Stromal cell of bone marrow (primary cell): Measurements from ENCODE around the gene RAG1.
"Not testable (repeated sequence)": the region's sequence is repeated elsewhere in the genome, so short reads cannot be mapped to it uniquely, and the experiment has no call there.

Source experiments
- DNase-seq: peaks from one replicate; pipeline ENCODE4 v3.0.0-alpha.2; 2012; ENCODE audit warnings: low read depth

The RAG1 gene

DNA sequence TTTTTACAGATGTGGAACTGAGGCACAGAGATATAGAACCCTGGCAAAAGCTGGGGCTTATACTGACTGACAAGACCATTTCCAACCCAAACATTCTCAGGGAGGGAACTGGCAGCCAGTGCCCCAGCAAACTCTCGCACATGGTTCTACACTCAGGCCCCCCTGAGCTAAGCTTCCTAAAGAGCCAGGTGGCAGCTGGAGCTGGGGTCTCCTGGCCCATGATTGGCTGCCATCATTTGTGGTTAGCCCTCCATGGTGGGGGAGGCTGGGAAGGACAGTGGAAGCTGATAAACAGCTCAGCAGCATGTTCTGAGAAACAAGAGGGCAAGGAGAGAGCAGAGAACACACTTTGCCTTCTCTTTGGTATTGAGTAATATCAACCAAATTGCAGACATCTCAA lies at the start of gene RAG1:
Gene RAG1 (plus strand): TSS at position 314 of the 400 bp plus-strand sequence. CDS start 5,298 bp downstream, outside the sequence.
- no peak for DNase-seq

DNA sequence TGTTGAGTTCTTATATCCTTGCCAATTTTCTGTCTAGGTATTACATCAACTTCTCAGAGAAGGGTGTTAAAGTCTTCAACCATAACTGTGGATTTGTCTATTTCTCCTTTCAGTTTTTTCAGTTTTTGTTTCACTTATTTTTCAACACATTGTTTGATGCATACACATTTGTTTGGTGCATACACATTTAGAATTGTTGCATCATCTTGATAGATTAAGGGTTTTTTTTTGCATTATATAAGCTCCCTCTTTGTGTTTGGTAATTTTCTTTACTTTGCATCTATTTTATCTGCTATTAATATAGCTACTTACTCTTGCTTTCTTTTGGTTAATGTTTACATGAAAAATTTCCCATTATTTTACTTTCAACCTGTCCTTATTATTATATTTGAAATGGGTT lies 37.0 kb upstream of the RAG1 start:
- DNase-seq, result no peak

DNA sequence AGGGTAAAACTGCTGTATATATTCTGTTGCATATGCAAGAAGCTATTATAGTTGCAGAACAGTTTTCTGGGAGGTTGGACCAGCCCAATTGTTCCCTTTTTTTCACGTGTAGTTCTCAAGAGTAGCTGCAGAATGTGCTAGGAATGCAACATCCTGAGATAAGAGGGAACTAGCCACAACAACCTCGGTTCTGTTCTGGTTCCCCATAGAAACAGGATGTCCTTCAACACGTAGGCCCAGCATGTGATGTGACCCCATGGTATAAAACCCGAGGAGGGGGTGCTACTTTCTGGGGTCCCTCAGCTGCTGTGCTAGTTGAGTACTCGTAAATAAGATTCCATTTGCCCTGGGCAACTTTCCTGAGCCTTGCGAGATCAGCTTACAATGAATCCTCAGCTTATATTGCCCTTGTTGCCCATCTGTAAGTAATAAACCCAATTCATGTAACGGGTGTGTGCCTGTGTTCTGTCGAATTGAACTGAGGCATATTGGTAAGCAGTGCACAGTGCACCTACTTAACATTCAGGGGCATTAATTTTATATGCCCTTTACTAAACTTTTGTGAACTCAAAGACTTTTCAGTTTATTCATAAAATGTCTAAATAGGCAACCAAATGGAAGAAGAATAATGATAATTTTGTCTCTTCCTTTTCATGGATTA lies 34.7 kb upstream of the RAG1 start:
- no peak for DNase-seq

DNA sequence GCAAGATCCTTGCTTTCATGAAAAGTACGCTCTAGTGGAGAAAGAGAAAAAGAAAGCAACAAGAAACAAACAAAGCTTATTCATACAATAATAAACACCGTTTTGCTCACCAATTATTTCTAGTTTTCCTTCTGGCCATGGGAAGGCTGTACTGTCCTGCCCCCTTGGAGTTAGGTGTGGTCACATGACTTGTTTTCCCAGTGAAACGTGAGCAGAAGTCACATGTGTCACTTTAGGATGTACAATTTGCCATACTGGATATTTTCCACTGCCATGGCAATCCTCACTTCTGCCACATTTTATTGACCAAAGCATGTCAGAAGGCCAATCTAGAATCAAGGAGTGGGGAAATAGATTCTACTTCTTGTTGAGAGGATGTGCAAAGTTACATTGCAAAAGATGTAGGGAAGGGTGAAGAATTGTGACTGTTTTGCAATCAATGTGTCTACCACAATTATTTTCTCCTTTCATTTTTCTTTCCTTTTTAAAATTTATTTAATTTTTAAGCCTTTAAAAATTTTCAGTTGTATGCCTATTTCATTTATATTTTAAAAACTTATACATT lies 33.4 kb upstream of the RAG1 start:
- no peak for DNase-seq

DNA sequence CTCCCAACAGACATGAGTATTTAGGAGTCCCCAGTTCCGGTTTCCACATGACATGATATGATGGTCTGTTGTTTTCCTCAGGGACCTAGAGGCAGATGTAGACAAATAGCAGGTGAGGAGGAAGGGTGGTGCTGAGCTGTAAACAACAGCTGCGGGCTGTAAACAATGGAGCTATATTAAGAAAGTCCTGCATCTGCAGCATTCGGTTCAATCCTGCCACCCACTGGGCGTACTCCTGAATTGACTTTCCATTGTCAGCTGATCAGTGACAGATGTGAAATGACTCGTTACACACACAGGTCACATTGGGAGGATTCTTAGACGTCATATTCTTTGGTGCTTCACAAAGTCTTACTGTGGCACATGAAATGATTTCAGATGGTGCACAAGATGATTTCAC lies 26.8 kb upstream of the RAG1 start:
- peak; percentile 43 for DNase-seq

DNA sequence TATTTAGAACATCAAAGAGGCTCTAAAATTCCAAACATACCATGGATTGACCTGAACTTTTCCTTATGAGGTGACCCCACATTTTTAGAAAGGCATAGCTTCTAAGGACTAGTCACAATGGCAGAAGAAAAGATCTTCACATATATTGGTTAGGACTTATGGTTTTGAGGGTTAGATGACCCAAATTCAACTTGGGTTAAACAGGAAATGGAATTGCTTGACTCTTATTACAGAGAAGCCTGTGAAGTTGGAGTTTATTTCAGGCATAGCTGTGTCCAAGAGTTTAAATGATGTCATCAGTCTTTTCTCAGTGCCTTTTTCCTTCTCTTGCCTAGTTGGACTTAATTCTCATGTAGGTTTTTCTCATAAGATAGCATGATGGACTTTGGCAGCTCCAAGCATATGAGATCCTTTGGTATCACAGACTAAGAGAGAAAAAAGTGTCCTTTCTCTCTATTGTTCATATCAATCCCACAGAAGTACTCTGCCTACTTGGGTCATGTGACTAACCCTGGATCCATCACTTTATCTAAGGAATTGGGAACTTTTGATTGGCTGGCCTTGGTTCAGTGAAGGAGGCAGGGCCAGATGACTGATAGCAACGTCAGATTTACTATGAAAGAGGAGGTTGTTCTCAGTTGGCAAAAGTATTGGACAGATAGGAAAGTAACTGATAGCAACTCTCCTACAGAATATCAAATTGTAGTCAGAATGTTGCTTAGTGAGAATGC lies 17.3 kb upstream of the RAG1 start:
- no peak for DNase-seq

DNA sequence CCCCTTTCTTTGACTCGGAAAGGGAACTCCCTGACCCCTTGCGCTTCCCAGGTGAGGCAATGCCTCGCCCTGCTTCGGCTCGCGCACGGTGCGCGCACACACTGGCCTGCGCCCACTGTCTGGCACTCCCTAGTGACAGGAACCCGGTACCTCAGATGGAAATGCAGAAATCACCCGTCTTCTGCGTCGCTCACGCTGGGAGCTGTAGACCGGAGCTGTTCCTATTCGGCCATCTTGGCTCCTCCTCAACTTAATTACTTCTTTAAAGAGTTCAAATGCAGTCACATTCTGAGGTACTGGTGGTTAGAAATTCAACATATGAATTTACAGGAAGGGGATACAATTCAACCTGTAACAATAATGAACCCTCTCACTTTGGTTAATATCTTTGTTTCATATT lies 10.4 kb upstream of the RAG1 start:
- not testable (repeated sequence) for DNase-seq

DNA sequence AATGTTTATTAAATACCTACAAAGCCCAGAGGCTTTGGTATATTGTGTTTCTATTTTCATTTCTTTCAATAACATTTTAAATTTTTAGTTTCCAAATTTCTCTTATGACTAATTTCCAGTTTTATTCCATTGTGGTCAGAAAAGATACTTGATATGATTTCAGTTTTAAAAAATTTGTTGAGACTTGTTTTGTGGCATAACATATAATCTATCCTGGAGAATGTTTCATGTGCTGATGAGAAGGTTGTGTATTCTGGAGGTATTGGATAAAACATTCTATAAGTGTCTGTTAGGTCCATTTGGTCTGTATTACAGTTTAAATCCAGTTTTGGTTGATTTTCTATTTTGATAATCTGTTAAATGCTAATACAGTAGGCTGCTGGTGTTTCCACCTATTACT lies 9.8 kb upstream of the RAG1 start:
- DNase-seq, result no peak

DNA sequence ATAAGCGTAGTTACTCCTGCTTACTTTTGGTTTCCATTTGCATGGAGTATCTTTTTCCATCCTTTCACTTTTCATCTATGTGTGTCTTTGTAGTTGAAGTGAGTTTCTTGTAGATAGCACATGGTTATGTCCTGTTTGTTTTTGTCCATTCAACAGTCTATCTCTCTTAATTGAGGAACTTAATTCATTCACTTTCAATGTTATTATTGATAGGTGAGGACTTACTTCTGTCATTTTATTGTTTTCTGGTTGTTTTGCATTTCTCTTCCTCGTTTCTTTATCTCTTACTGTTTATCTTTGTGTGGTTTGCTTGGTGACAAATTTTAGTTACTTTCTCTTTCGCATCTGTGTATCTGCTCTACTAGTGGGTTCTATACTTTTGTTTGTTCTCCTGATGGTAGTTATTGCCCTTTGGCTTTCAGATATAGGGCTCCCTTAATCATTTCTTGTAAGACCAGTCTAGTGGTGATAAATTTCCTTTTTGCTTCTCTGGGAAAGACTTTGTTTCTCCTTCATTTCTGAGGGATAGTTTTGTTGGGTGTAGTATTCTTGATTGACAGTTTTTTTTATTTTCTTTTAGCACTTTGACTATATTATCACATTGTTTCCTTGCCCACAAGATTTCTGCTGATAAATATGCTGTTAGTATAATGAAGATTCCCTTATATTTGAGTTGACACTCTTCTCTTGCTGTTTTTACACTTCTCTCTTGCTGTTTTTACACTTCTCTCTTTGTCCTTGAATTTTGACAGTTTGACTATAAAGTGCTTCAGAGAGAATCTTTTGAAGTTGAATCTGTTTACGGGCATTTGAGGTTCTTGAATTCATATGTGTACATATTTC lies 9.0 kb upstream of the RAG1 start:
- no peak for DNase-seq

DNA sequence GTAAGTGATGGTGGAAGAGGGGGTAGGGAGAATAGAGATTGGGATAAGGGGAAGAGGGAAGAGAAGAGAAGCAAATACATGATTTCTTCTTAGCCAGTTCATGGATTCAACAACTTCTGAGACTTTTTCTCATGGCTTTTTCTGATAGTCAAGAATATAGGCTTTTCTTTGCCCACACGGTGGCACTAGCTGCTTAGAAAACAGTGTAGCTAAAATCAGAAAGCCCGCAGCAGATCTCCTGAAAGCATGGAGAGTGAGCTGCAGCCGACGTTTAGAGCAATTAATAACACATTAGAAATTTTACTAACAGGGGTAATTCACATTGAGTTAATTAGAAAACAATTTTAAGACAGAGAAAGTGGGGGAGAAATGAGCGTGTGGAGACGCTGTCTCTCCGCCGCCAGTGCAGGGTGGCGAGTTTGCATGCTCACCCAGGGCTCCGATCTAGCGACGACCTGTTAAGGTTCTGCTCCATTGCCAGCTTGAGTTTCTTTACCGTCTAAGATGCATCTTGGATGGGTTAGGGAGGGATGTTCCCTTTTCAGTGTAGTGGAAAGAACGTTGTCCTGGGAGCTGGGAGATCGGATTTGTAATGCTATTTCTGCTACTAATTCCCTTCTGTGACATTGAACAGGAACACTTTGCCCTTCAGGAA lies 3.3 kb upstream of the RAG1 start:
- peak; percentile 57 for DNase-seq

DNA sequence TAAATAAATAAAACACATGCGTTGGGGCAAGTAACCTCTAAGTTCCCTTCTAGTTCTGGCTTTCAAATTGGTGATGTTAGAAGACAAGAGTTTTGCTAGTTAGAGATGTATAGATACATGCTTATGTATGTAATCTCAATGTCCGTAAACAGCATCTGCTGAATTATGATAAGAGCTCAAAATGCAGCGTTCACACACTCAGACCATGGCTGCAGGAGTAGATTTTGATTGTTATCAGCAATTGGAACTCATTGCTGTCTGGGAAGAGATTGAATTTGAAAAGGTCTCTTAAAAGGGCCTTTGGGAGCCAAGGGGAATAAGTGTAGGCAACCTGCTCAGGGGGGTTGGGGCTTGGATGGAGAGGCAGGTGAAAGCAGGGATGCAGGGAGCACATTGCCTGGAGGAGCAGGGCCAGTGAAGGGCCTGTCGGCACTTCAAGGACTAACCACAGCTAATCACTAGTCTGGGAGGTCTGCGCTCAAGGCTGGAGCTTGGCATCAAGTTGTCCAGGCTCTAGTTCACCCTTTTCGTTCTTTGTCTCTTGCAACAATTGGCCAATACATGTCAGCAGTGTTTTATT lies 2.7 kb upstream of the RAG1 start:
- no peak for DNase-seq

DNA sequence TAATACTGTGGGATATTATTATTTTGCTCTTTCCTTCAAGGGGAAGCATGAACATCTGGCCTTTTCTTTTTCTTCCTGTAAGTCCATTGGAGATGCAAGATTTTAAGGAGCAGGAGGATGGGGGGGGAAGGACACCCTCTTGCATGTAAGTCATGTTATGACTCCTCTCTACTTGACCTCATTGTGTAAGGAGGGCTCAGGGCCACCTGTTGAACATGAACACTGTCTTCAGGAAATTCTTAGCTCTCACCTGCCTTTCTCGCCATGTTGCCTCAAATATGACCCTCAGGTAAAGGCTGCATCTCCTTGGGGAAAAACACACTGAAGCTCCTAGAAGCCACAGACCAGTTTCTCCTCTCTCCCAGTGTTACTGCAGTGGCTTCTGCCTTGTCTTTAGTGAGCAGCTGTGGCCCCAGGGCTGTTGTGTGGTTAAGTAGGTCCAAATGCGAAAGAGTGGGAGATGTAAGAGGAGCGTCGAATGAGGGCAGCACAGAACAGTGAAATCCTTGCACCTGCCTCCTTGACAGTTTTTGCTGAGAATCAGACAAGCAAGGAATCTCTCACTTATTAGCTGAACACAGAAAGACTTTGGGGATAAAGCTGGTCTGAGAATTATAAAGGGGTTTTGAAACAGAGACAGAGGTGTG lies 1.3 kb upstream of the RAG1 start:
- no peak for DNase-seq

DNA sequence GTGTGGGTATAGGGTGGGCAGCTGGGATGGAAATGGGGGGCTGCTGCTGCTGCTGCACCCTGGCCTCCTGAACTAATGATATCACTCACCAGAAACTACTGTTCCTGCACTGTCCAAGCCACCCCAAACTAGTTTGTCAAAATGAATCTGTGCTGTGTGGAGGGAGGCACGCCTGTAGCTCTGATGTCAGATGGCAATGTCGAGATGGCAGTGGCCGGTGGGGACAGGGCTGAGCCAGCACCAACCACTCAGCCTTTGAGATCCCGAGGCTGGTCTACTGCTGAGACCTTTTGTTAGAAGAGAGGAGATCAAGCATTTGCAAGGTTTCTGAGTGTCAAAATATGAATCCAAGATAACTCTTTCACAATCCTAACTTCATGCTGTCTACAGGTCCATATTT lies 1.3 kb downstream of the RAG1 start:
- no peak for DNase-seq

DNA sequence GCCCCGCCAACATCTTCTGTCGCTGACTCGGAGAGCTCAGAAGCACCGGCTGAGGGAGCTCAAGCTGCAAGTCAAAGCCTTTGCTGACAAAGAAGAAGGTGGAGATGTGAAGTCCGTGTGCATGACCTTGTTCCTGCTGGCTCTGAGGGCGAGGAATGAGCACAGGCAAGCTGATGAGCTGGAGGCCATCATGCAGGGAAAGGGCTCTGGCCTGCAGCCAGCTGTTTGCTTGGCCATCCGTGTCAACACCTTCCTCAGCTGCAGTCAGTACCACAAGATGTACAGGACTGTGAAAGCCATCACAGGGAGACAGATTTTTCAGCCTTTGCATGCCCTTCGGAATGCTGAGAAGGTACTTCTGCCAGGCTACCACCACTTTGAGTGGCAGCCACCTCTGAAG lies 6.7 kb downstream of the RAG1 start:
- DNase-seq, result no peak

DNA sequence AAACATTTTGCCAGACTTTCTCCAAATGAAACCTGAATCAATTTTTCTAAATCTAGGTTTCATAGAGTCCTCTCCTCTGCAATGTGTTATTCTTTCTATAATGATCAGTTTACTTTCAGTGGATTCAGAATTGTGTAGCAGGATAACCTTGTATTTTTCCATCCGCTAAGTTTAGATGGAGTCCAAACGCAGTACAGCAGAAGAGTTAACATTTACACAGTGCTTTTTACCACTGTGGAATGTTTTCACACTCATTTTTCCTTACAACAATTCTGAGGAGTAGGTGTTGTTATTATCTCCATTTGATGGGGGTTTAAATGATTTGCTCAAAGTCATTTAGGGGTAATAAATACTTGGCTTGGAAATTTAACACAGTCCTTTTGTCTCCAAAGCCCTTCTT lies 9.6 kb downstream of the RAG1 start:
- DNase-seq, result no peak

DNA sequence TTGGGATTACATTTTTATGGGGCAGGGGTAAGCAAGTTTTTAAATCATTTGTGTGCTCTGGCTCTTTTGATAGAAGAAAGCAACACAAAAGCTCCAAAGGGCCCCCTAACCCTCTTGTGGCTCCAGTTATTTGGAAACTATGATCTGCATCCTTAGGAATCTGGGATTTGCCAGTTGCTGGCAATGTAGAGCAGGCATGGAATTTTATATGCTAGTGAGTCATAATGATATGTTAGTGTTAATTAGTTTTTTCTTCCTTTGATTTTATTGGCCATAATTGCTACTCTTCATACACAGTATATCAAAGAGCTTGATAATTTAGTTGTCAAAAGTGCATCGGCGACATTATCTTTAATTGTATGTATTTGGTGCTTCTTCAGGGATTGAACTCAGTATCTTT lies 10.1 kb downstream of the RAG1 start:
- DNase-seq, result peak; percentile 26

DNA sequence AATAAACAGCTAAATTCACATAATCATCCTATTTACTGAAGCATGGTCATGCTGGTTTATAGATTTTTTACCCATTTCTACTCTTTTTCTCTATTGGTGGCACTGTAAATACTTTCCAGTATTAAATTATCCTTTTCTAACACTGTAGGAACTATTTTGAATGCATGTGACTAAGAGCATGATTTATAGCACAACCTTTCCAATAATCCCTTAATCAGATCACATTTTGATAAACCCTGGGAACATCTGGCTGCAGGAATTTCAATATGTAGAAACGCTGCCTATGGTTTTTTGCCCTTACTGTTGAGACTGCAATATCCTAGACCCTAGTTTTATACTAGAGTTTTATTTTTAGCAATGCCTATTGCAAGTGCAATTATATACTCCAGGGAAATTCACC lies 10.7 kb downstream of the RAG1 start:
- DNase-seq, result no peak

DNA sequence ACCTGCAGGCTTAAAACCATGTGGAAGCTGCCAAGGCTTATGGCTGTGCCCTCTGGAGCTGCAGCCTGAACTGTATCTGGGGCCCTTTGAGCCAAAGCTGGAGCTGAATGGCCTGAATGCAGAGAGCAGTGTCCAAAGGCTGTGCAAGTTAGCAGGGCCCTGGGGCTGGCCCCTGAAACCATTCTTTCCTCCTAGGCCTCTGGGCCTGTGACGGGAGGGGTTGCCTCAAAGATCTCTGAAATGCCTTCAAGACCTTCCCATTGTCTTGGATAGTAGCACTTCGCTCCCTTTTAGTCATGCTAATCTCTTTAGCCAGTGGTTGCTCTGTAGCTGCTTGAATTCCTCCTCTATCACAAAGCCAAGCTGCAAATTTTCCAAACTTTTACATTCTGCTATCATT lies 13.7 kb downstream of the RAG1 start:
- no peak for DNase-seq

DNA sequence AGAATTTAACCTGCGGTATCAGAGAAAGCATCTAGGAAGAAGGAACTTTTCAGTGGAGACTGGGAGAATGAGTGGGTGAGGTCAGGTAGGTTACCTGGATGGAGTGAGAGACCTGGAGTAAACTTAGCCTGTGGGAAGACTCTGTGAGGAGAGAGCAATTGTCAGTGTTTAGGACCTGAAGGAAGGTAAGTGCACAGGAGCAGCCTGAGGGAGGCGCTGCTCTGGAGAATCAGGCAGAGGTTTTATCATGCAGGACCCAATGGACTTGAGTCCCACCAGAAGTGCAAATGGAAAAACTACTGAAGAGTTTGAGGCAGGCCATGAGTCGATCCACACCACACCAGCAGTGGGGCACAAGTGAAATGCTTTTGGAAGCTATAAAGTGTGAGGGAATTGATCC lies 15.9 kb downstream of the RAG1 start:
- DNase-seq, result no peak

DNA sequence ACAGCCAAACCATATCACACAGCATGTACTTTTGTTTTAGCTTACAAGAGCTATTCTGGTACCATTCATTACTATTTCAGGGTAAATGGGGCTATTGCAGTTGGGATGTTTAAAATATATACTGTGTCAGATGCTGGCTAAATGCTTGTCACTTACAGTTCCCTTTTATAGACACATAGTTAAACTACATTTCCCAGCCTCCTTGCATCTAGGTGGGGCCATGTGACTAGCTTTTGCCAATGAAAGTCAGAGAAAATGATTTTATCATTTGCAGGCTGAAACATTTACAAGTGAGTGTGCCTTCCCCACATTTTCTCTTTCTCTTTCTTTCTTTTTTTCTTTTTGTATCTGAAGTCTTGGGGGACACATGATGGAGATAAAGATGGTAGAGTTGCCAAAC lies 18.7 kb downstream of the RAG1 start:
- DNase-seq, result no peak

DNA sequence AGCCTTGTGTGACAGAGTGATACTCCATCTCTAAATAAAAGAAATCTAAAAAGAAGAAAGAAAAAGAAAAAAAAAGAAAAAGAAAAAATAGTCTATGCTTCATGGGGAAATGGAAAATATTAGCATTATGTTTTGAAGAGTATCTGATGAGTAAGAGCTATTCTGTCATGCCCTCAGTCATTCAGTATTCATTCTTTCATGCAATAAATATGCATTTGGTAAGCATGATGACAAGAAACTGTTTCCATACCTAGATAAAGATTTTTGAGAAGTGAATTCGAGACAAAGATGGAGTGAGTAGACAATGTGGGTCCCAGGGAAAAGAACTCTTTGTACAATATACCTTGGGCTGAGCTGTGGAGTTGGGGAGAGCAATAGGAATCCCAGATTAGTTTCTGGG lies 20.3 kb downstream of the RAG1 start:
- DNase-seq, result no peak
